Astrocyte of the spinal cord (primary cell): ENCODE data around the gene ZSCAN16.
"Not testable (repeated sequence)": the region's sequence is repeated elsewhere in the genome, so short reads cannot be mapped to it uniquely, and the experiment has no call there.

Source experiments
- DNase-seq: peaks from one replicate; pipeline ENCODE4 v3.0.0; 2011; ENCODE audit warnings: low read depth, low spot score
- H3K4me3 ChIP-seq: 2 replicates; pipeline ENCODE4 v1.5.1; 2011; ENCODE audit warnings: low read depth, mild to moderate bottlenecking, low read length, moderate library complexity
- in situ Hi-C: cut with HindIII; loops from 2 replicates; pipeline ENCODE4 v1.10.0; 2017; ENCODE audit warnings: low sequenced_read_pairs
- TF ChIP-seq, protein P1 (sequence below): IDR thresholded peaks from 2 replicates; pipeline ENCODE4 v1.5.1; 2012; ENCODE audit warnings: low read depth, mild to moderate bottlenecking, low read length, inconsistent platforms

The ZSCAN16 gene

DNA sequence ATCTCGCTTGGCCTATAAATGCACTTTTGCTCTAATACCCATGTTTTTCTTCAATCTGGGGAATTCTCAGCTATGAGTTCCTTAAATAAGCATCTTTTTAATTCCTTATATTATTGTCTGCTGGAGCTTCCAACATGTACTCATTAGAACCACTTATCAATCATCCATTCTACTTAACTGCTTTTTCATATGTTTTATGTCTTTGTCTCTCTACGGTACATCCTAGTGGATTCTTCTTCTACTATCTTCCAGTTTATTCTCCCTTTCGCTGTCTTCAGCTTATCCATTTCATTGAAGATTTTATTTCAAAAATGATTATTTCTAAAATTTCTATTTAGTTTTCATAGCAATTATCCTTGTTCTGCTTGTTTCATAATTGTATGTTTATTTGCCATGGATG is 12.4 kb upstream of the ZSCAN16 start:
- TF ChIP-seq, protein P1, sequence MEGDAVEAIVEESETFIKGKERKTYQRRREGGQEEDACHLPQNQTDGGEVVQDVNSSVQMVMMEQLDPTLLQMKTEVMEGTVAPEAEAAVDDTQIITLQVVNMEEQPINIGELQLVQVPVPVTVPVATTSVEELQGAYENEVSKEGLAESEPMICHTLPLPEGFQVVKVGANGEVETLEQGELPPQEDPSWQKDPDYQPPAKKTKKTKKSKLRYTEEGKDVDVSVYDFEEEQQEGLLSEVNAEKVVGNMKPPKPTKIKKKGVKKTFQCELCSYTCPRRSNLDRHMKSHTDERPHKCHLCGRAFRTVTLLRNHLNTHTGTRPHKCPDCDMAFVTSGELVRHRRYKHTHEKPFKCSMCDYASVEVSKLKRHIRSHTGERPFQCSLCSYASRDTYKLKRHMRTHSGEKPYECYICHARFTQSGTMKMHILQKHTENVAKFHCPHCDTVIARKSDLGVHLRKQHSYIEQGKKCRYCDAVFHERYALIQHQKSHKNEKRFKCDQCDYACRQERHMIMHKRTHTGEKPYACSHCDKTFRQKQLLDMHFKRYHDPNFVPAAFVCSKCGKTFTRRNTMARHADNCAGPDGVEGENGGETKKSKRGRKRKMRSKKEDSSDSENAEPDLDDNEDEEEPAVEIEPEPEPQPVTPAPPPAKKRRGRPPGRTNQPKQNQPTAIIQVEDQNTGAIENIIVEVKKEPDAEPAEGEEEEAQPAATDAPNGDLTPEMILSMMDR, result no peak
- in situ Hi-C loops, result no loop called here
- no peak overlapping the region for H3K4me3 ChIP-seq
- no peak for DNase-seq

DNA sequence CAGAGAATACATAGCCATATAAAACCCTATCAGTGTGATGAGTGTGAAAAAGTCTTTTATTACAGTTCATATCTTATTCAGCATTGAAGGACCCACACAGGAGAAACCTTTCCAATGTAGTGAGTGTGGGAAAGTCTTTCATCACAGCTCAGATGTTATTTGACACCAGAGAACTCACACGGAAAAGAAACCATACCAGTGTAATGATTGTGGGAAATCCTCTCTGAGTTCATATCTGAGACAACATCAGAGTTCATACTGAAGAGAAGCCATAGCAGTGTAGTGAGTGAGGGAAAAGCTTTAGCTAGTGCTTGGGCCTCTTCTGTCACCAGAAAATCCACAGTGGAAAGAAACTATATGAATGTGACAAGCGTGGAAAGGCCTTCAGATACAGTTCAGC is 8.6 kb upstream of the ZSCAN16 start:
- in situ Hi-C loops, result no loop called here
- TF ChIP-seq, protein P1, result no peak
- no peak overlapping the region for H3K4me3 ChIP-seq
- no peak for DNase-seq

DNA sequence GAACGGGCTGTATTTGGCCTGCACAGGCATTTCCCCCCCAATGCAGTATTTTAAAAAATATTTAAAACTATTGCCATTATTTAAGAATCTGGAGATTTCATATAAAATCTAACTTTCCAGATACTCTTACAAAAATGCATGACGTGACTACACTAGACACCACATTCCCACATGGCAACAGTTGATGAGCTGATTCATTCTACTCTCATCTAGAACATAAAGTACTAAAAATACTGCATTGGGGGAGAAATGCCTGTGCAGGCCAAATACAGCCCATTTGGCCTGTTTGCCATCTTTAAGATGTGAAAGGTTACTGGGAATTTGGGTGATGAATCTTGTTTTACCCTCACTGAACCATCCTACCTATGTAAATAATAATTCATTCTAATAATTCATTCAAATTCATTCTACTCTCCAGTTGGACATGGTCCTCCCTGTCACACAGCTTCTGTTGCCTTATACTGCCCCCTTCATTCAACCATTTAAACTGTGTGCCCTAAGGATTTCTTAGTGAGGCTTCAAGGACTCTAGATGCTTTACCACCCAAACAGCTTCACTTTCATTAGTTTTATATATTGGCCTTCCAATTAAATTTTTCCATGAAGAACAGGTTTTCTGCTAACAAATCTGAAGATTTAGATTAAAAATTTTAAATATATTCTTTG is 6.9 kb upstream of the ZSCAN16 start:
- in situ Hi-C loops, result no loop called here
- DNase-seq, result no peak
- no peak overlapping the region for H3K4me3 ChIP-seq
- TF ChIP-seq, protein P1, result no peak

DNA sequence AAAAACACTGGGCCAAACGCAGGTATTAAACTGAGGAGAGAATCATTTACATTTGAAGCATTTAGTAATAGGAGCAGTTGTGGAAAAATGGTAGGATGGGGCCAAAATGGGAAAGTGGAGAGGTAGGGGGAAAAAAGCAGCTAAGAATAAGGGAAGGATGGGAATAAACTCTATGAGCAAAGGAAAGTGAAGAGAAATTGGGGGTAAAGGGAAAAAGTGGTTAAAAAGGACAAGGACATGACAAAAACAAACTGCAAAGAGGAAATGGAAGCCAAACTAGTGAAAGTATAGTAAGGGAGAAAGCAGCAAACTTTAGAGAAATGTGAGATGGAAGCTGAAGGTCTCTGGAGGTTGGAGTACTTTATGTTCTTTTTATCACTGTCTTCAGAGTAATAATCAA is 6.2 kb upstream of the ZSCAN16 start:
- TF ChIP-seq, protein P1, result no peak
- in situ Hi-C loops, result no loop called here
- no peak overlapping the region for H3K4me3 ChIP-seq
- no peak for DNase-seq

DNA sequence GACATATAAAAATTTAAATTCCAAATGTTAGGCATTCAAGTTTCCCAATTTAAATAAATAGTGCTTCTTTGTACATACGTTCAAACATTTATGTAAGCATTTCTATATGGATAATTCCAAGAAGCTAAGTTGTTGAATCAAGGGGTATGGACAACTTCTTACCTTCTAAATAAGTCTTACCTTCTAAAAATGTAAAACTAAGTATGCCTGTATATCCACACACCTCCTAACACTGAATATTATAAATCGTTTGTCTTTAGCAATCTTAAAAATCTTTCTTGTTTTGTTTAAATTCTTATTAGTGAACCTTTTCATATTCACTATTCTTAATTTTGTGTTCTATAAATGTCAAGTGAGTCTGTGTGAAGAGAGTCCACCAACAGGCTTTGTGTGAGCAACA is 2.5 kb upstream of the ZSCAN16 start:
- in situ Hi-C loops, result no loop called here
- DNase-seq, result no peak
- H3K4me3 ChIP-seq, result no peak overlapping the region
- TF ChIP-seq, protein P1, result no peak

DNA sequence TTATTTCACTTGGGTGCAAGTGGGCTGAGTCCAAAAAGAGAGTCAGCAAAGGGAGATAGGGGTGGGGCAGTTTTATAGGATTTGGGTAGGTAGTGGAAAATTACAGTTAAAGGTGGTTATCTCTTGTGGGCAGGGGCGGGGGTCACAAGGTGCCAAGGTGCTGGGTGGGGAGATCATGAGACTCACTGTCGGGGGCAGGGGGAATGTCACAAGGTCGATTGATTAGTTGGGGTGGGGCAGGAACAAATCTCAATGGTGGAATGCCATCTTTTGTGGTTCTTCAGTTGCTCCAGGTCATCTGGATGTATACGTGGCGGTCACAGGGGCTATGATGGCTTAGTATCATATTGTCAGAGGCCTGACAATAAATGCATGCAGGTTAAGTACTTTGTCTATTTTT is 2.1 kb upstream of the ZSCAN16 start:
- DNase-seq, H3K4me3 ChIP-seq, in situ Hi-C loops: not testable (repeated sequence)

DNA sequence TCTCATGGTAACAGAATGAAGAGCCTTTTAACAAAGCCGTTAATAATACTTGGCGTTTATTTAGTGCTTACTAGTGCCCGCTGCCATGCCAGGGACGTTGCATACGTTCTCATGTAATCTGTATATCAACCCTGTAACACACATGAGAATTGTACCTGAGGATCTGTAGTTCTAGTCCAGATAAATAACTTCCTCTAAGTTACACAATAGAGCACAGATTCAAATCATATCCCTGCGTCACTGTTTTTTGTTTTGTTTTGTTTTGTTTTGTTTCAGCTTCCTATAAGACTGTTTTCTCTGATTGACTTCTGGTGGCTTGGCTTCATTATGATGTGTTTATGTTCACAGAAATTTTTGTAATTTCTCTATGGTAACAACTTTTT is 553 bp downstream of the ZSCAN16 start:
- DNase-seq, result no peak
- in situ Hi-C loops, result no loop called here
- TF ChIP-seq, protein P1, result no peak
- H3K4me3 ChIP-seq, result peak overlapping the region; percentile 73
